Measurements from ENCODE around the gene USP33. TPM values are rescaled to one million over a fixed set of nuclear protein-coding genes. Genes with fewer than 3 reads are reported as not detected.

Gene USP33
- total RNA-seq, 4 donors from 2014 or later = 31.1 to 51.8 (median 34.6) TPM

GRCh38 chr1:77673716-77674355 lies 85.8 kb downstream of the USP33 start:
- ATAC-seq (no peak), DNase-seq (no peak)
- in situ Hi-C loops (cut with MboI; ENCODE audit: low sequenced_read_pairs in 4 of 4) = no loop called here
- peaks cover 55 to 64% of the 10 kb centered on the region in 2 donors for H3K4me1 ChIP-seq
- no peaks in the 10 kb centered on the region for H3K36me3 ChIP-seq
- no peaks in the 10 kb centered on the region for H3K9me3 ChIP-seq
- TF ChIP-seq, protein P1, sequence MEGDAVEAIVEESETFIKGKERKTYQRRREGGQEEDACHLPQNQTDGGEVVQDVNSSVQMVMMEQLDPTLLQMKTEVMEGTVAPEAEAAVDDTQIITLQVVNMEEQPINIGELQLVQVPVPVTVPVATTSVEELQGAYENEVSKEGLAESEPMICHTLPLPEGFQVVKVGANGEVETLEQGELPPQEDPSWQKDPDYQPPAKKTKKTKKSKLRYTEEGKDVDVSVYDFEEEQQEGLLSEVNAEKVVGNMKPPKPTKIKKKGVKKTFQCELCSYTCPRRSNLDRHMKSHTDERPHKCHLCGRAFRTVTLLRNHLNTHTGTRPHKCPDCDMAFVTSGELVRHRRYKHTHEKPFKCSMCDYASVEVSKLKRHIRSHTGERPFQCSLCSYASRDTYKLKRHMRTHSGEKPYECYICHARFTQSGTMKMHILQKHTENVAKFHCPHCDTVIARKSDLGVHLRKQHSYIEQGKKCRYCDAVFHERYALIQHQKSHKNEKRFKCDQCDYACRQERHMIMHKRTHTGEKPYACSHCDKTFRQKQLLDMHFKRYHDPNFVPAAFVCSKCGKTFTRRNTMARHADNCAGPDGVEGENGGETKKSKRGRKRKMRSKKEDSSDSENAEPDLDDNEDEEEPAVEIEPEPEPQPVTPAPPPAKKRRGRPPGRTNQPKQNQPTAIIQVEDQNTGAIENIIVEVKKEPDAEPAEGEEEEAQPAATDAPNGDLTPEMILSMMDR (IDR thresholded peaks at IDR 0.05 in 4 of 5, conservative IDR thresholded peaks at IDR 0.05 in 1 of 5) = no peak
- TF ChIP-seq POLR2A (IDR thresholded peaks at IDR 0.05) = no peak
- H3K27me3 ChIP-seq = no peaks in the 10 kb centered on the region
- no peak overlapping the region for H3K4me3 ChIP-seq
- intact Hi-C loops (cut with DNase I; ENCODE audit: low total_unique reads) = no loop called here
- H3K27ac ChIP-seq = no peak overlapping the region

DNA sequence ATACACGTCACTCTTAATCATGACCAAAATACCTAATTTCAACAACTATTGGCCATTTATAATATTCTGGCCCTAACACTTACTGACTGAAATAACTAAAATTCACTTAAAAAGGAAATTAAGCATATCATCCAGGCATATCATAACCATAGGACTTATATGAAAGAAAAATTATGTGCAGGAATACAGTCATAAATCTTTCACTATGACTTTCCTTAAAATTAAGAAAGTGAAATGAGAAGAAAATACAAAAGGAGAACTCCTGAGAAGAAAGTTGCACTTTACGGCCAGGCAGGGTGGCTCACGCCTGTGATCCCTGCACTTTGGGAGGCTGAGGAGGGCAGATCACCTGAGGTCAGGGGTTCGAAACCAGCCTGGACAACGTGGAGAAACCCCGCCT lies 86.6 kb downstream of the USP33 start:
- no peaks in the 10 kb centered on the region for H3K27me3 ChIP-seq
- H3K27ac ChIP-seq = no peak overlapping the region
- ATAC-seq (no peak), DNase-seq (no peak)
- H3K9me3 ChIP-seq = no peaks in the 10 kb centered on the region
- H3K4me1 ChIP-seq = peaks cover 47 to 59% of the 10 kb centered on the region in 2 donors
- intact Hi-C loops (cut with DNase I; ENCODE audit: low total_unique reads) (no loop called here), in situ Hi-C loops (cut with MboI; ENCODE audit: low sequenced_read_pairs in 4 of 4) (no loop called here)
- TF ChIP-seq, protein P1 (IDR thresholded peaks at IDR 0.05 in 4 of 5, conservative IDR thresholded peaks at IDR 0.05 in 1 of 5) = no peak
- no peak for TF ChIP-seq POLR2A (IDR thresholded peaks at IDR 0.05)
- H3K36me3 ChIP-seq = no peaks in the 10 kb centered on the region
- H3K4me3 ChIP-seq = no peak overlapping the region

- ATAC-seq (no peak), DNase-seq (no peak)
- in situ Hi-C loops (cut with MboI; ENCODE audit: low sequenced_read_pairs in 4 of 4) = no loop called here
- Histone ChIP-seq H3K27ac (no peak overlapping the region), H3K4me3 (no peak overlapping the region), H3K9me3 (no peaks in the 10 kb centered on the region), H3K36me3 (no peaks in the 10 kb centered on the region), H3K4me1 (peaks cover 45 to 55% of the 10 kb centered on the region in 2 donors), H3K27me3 (no peaks in the 10 kb centered on the region)
- intact Hi-C loops (cut with DNase I; ENCODE audit: low total_unique reads) = no loop called here
- TF ChIP-seq POLR2A (IDR thresholded peaks at IDR 0.05) = no peak
- TF ChIP-seq, protein P1 (IDR thresholded peaks at IDR 0.05 in 4 of 5, conservative IDR thresholded peaks at IDR 0.05 in 1 of 5) = no peak
These were observed 87.3 kb downstream of the USP33 start for GRCh38 chr1:77672374-77672773.

DNA sequence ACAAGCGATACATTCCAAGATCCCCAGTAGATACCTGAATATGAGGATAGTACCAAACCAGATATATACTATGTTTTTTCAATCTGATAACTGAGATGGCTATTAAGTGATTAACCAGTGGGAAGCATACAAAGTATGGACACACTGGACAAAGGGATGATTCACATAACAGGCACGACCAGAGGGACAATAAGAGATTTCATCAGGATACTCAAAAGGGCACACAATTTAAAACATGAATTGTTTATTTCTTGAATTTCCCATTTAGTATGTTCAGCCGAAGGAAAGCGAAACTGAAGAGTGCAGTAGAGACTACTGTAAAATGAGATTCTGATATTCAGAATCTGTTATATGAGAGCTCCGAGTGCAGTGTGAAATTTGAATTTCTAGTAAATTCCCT lies 87.8 kb downstream of the USP33 start:
- DNase-seq = no peak
- no peak for TF ChIP-seq POLR2A (IDR thresholded peaks at IDR 0.05)
- TF ChIP-seq, protein P1 (IDR thresholded peaks at IDR 0.05 in 4 of 5, conservative IDR thresholded peaks at IDR 0.05 in 1 of 5) = no peak
- intact Hi-C loops (cut with DNase I; ENCODE audit: low total_unique reads) (no loop called here), in situ Hi-C loops (cut with MboI; ENCODE audit: low sequenced_read_pairs in 4 of 4) (no loop called here)
- H3K27ac ChIP-seq = no peak overlapping the region
- H3K4me1 ChIP-seq = peaks cover 45 to 59% of the 10 kb centered on the region in 2 donors
- ATAC-seq = no peak
- H3K27me3 ChIP-seq = no peaks in the 10 kb centered on the region
- peak overlapping the region in 1 of 4 donors; percentile 1 for H3K4me3 ChIP-seq
- no peaks in the 10 kb centered on the region for H3K36me3 ChIP-seq
- H3K9me3 ChIP-seq = no peaks in the 10 kb centered on the region

DNA sequence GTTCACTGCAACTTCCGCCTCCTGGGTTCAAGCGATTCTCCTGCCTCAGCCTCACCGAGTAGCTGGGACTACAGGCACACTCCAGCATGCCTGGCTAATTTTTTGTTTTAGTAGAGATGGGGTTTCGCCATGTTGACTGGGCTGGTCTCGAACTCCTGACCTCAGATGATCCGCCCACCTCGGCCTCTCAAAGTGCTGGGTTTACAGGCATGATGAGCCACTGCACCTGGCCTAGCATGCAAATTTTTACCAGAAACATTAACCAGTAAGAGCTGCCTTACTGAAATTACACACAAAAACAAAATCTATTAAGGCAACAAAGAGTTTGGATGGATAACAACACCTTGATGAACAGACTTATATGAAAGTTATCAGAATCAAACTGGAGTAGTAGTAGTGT lies 89.3 kb downstream of the USP33 start:
- in situ Hi-C loops (cut with MboI; ENCODE audit: low sequenced_read_pairs in 4 of 4) (no loop called here), intact Hi-C loops (cut with DNase I; ENCODE audit: low total_unique reads) (no loop called here)
- Histone ChIP-seq H3K4me3 (no peak overlapping the region), H3K27me3 (no peaks in the 10 kb centered on the region), H3K9me3 (no peaks in the 10 kb centered on the region), H3K27ac (no peak overlapping the region), H3K36me3 (no peaks in the 10 kb centered on the region), H3K4me1 (peaks cover 39 to 58% of the 10 kb centered on the region in 2 donors)
- no peak for ATAC-seq
- no peak for TF ChIP-seq POLR2A (IDR thresholded peaks at IDR 0.05)
- TF ChIP-seq, protein P1 (IDR thresholded peaks at IDR 0.05 in 4 of 5, conservative IDR thresholded peaks at IDR 0.05 in 1 of 5) = no peak
- DNase-seq = no peak
